HG02943 (cell line): ENCODE results near the gene PSMA7.

Experiments used
- ATAC-seq: cut with Tn5 transposase; IDR thresholded peaks from one replicate; pipeline ENCODE4 v1.9.1; 2021; ENCODE audit warnings: mild to moderate bottlenecking, low read depth, moderate library complexity; ENCODE audit not compliant: unreplicated experiment

PSMA7 gene

DNA sequence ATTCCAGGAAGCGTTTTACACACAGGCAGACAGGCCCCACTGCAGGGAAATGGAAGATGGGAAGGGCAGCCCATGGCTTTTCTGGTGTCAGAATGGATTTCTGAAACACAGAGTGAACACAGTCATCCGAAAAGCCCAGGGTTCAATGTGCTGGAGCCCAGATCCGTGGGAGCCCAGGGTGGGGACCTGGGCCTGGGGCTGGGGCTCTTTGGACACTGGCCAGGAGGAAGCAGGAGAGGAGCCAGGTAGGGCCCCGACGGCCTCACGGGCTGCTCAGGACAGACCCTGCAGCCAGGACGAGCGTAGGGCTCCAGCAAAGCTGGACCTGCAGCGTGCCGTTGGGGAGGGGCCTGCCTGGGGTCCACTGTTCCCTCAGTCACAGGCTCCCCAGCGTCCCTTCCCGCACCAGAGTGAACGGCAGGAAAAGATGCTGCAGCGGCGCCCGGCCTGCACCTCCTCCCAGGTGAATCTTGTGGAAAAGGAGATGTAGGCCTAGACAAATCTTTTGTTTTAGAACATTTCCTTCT is 45.2 kb downstream of the PSMA7 start:
- ATAC-seq: no peak

DNA sequence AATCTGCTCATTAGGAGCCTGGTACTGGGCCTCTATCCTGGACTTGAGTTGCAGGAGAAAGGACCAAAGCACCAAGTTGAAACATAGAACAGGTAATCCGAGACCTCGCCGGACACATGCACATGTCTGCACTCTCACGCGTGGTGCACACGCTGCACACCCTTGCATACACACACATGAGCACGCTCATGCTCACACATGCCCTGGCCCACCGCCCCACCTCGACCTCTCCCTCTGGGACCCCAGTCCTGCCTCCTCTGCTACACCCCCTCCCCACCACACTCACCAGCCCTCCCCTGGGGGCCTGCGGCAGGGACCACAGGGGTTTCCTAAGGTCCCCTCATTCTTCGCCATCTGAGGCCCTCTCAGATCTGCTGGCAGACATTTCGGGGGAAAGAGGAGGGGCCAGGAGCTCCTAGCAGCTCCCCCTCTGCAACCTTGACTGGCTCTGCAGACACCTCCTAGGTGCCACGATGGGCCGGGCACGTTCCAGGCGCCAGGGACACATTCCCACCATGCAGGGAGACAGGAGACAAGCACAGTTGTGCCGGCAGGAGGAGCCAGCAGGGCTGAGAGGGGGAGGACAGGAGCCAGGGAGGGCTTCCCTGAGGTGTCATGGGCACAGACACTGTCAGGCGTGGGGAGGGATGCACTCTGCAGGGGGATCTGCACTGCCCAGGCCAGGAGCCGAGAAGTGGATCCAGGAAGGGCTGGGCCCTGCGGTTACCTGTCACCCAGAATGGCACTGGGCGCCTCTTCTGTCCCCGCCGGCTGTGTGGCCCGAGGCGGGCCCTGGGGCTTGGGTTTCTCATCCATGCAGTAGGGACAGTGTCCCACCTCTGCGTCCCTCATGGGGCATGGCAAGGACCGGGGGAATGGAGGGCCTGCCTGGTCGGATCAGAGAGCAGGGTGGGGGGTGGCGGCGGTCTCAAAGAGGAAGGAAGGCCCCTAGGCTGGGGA is 46.5 kb downstream of the PSMA7 start:
- no peak for ATAC-seq

DNA sequence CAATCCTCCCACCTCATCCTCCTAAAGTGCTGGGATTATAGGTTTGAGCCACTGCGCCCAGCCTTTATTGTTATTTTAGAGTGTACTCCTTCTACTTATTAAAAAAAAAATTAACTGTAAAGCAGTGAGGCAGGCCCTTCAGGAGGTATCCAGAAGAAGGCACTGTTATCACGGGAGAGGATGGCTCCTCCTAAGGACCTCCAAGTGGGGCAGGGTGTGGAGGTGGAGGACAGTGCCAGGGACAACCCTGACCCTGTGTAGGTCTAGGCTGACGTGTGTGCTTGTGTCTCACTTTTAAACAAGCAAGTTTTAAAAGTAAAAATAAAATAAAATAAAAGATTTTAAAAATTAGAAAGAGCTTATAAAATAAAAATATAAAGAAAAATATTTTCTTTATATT is 53.8 kb downstream of the PSMA7 start:
- no peak for ATAC-seq

DNA sequence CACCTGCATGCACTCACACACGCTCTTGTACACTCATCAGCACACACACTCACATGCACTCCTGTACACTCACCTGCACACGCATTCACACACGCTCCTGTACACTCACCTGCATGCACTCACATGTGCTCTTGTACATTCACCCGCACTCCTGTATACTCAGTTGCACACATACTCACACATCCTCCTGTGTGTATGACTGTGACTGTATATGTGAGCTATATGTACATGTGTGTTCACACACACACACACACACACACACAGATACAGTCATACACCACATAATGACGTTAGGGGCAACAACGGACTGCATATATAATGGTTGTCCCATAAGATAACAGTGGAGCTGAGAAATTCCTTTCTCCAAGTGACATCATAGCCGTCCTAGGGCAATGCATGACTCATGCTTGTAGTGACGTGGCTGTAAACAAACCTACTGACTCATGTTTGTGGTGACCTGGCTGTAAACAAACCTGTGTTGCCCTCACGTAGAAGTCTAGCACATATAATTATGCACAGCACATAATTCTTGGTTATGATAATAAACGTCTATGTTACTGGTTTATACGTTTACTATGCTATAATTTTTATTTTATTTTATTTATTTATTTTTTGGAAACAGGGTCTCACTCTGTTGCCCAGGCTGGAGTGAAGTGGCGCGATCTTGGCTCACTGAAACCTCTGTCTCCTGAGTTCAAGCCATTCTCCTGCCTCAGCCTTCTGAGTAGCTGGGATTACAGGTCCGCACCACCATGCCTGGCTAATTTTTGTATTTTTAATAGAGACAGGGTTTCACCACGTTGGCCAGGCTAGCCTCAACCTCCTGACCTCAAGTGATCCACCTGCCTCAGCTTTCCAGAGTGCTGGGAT is 54.7 kb downstream of the PSMA7 start:
- ATAC-seq: no peak

DNA sequence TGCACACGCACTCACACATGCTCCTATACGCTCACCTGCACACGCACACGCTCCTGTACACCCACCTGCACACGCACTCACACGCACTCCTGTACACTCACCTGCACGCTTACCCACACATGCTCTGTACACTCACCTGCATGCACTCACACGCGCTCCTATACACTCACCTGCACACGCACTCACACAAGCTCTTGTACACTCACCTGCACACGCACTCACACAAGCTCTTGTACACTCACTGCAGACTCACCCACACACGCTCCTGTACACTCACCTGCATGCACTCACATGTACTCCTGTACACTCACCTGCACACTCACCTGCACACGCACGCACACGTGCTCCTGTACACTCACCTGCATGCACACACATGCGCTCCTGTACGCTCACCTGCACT is 55.6 kb downstream of the PSMA7 start:
- no peak for ATAC-seq

DNA sequence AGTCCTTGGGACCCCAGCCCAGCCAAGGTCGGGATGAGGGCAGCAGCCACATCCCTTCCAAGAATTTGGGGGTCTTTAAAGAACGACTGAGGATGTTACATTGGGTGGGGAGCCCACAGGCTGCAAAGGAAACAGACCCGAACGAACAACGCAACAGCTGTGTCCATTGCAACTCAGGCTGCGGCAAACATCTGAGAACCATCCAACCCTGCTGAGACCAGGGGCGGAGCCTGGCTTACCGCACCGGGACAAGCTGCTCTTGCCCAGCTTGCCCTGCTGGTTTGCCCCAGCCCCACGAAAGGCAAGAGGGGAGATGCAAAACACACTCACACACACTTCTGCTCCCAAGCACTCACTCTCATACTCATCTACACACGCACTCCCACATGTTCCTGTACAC is 56.0 kb downstream of the PSMA7 start:
- ATAC-seq: no peak
